ENCODE measurements around the gene AICDA.
"Not testable (repeated sequence)": the region's sequence is repeated elsewhere in the genome, so short reads cannot be mapped to it uniquely, and the experiment has no call there.

The AICDA gene

DNA sequence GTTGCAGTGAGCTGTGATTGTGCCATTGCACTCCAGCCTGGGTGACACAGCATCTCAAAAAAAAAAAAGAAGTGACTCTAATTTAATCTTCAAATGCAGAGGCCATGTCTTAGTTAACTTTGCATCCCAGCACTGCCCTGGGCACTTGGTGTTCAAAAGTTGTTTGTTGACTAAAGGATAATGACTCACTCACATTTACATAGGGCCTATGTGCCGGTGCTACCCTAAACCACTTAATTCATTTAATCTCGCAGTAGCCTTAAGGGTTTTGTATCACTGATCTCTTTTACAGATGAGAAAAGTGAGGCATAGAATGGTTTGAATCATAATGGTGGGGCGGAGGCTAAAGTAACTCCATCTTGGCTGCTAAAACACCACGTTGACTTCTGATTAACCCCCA, 26.3 kb upstream of the AICDA start:
- Histone ChIP-seq H3K36me3 (ENCODE audit: control insufficient read depth, insufficient read depth, low read length) (no peaks in the 10 kb centered on the region), H3K4me3 (ENCODE audit: extremely low read depth, insufficient read depth, low read length, poor library complexity, severe bottlenecking) (no peak overlapping the region), H3K9me3 (ENCODE audit: control insufficient read depth, low read length) (no peaks in the 10 kb centered on the region), H3K4me1 (ENCODE audit: control insufficient read depth, insufficient read depth, low read length, poor library complexity, severe bottlenecking) (peaks cover 18% of the 10 kb centered on the region), H3K27ac (ENCODE audit: low read depth, low read length, severe bottlenecking) (no peak overlapping the region)
- WGBS, 2 experiments (ENCODE audit: insufficient coverage in 2 of 2), result 89 to 91% methylated on average over 1 to 3 of the region's 4 CpGs

DNA sequence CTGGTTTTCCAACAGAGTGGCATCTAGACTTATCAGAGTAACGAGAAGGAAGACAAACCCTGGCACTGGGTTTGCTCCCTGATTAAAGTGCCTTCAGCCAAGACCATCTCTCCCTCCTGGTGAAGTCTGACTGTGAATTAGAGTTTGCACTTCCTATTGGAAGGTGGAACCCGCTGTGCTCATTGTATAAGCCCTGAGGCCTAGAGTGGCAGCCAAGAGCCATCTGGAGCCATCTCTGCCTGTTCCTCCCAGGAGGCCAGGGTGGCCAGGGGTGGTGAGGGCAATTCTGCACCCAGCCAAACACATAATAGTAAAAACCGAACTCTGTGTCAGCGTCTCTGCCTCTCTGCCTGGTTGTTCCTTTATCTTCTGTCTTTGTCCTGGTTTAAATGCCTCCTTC, 25.0 kb upstream of the AICDA start:
- no peaks in the 10 kb centered on the region for H3K9me3 ChIP-seq (ENCODE audit: control insufficient read depth, low read length)
- WGBS, 2 experiments (ENCODE audit: insufficient coverage in 2 of 2), result 86 to 93% methylated on average over 3 to 4 of the region's 4 CpGs
- H3K36me3 ChIP-seq (ENCODE audit: control insufficient read depth, insufficient read depth, low read length), result no peaks in the 10 kb centered on the region
- no peak overlapping the region for H3K27ac ChIP-seq (ENCODE audit: low read depth, low read length, severe bottlenecking)
- peaks cover 18% of the 10 kb centered on the region for H3K4me1 ChIP-seq (ENCODE audit: control insufficient read depth, insufficient read depth, low read length, poor library complexity, severe bottlenecking)
- no peak overlapping the region for H3K4me3 ChIP-seq (ENCODE audit: extremely low read depth, insufficient read depth, low read length, poor library complexity, severe bottlenecking)

DNA sequence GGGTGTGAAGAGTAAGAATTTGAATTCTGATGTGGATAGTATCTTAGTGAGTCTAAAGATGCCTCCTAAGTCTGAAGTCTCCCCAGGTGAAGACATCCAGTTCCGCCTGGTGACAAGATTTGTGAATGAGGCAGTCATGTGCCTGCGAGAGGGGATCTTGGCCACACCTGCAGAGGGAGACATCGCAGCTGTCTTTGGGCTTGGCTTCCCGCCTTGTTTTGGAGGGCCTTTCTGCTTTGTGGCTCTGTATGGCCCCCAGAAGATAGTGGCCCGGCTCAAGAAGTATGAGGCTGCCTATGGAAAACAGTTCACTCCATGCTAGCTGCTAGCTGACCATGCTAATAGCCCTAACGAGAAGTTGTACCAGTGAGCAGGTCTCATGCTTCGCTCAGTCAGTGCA, 24.6 kb upstream of the AICDA start:
- no peak overlapping the region for H3K4me3 ChIP-seq (ENCODE audit: extremely low read depth, insufficient read depth, low read length, poor library complexity, severe bottlenecking)
- no peak overlapping the region for H3K27ac ChIP-seq (ENCODE audit: low read depth, low read length, severe bottlenecking)
- peaks cover 18% of the 10 kb centered on the region for H3K4me1 ChIP-seq (ENCODE audit: control insufficient read depth, insufficient read depth, low read length, poor library complexity, severe bottlenecking)
- H3K36me3 ChIP-seq (ENCODE audit: control insufficient read depth, insufficient read depth, low read length), result no peaks in the 10 kb centered on the region
- no peaks in the 10 kb centered on the region for H3K9me3 ChIP-seq (ENCODE audit: control insufficient read depth, low read length)
- 94 to 96% methylated on average over 7 of the region's 7 CpGs for WGBS, 2 experiments (ENCODE audit: insufficient coverage in 2 of 2)

DNA sequence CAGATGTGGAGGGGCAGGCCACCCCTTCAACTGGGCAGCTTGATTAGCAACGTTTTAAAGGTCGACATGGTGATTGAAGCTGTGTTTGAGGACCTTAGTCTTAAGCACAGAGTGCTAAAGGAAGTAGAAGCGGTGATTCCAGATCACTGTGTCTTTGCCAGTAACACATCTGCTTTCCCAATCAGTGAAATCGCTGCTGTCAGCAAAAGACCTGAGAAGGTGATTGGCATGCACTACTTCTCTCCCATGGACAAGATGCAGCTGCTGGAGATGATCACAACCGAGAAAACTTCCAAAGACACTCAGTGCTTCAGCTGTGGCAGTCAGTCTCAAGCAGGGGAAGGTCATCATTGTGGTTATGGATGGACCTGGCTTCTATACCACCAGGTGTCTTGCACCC, 23.9 kb upstream of the AICDA start:
- Histone ChIP-seq H3K4me1 (ENCODE audit: control insufficient read depth, insufficient read depth, low read length, poor library complexity, severe bottlenecking) (peaks cover 18% of the 10 kb centered on the region), H3K27ac (ENCODE audit: low read depth, low read length, severe bottlenecking) (peak overlapping the region; percentile 29), H3K9me3 (ENCODE audit: control insufficient read depth, low read length) (no peaks in the 10 kb centered on the region), H3K4me3 (ENCODE audit: extremely low read depth, insufficient read depth, low read length, poor library complexity, severe bottlenecking) (no peak overlapping the region), H3K36me3 (ENCODE audit: control insufficient read depth, insufficient read depth, low read length) (no peaks in the 10 kb centered on the region)
- WGBS, 2 experiments (ENCODE audit: insufficient coverage in 2 of 2), result 46 to 67% methylated on average over 4 to 5 of the region's 5 CpGs

DNA sequence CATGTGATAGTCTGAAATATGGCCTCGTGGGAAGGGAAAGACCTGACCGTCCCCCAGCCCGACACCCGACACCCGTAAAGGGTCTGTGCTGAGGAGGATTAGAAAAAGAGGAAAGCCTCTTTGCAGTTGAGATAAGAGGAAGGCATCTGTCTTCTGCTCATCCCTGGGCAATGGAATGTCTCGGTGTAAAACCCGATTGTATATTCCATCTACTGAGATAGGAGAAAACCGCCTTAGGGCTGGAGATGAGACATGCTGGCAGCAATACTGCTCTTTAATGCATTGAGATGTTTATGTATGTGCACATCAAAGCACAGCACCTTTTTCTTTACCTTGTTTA, 23.3 kb upstream of the AICDA start:
- H3K4me1 ChIP-seq (ENCODE audit: control insufficient read depth, insufficient read depth, low read length, poor library complexity, severe bottlenecking), result peaks cover 18% of the 10 kb centered on the region
- 20% methylated on average over 1 of the region's 8 CpGs; no CpG with 5 or more reads in 1 of the 2 experiments for WGBS, 2 experiments (ENCODE audit: insufficient coverage in 2 of 2)
- H3K9me3 ChIP-seq (ENCODE audit: control insufficient read depth, low read length); H3K36me3 ChIP-seq (ENCODE audit: control insufficient read depth, insufficient read depth, low read length); H3K4me3 ChIP-seq (ENCODE audit: extremely low read depth, insufficient read depth, low read length, poor library complexity, severe bottlenecking): not testable (repeated sequence)
- peak overlapping the region; percentile 16 for H3K27ac ChIP-seq (ENCODE audit: low read depth, low read length, severe bottlenecking)

DNA sequence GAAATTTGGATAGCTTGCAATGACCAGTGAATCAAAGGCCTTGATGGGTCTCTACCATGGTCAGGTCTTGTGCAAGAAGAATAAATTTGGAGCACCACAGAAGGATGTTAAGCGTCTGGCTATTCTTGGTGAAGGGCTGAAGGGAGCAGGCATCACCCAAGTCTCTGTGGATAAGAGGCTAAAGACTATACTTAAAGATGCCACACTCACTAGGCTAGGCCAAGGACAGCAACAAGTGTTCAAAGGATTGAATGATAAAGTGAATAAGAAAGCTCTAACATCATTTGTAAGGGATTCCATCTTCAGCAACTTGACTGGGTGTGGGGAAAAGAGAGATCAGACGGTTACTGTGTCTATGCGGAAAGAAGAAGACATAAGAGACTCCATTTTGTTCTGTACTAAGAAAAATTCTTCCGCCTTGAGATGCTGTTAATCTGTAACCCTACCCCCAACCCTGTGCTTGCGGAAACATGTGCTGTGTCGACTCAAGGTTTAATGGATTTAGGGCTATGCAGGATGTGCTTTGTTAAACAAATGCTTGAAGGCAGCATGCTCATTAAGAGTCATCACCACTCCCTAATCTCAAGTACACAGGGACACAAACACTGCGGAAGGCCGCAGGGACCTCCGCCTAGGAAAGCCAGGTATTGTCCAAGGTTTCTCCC, 22.8 kb upstream of the AICDA start:
- 67 to 82% methylated on average over 1 of the region's 9 CpGs for WGBS, 2 experiments (ENCODE audit: insufficient coverage in 2 of 2)
- not testable (repeated sequence) for H3K9me3 ChIP-seq (ENCODE audit: control insufficient read depth, low read length); H3K4me3 ChIP-seq (ENCODE audit: extremely low read depth, insufficient read depth, low read length, poor library complexity, severe bottlenecking); H3K36me3 ChIP-seq (ENCODE audit: control insufficient read depth, insufficient read depth, low read length)
- H3K4me1 ChIP-seq (ENCODE audit: control insufficient read depth, insufficient read depth, low read length, poor library complexity, severe bottlenecking), result peaks cover 18% of the 10 kb centered on the region
- H3K27ac ChIP-seq (ENCODE audit: low read depth, low read length, severe bottlenecking), result peak overlapping the region; percentile 16

DNA sequence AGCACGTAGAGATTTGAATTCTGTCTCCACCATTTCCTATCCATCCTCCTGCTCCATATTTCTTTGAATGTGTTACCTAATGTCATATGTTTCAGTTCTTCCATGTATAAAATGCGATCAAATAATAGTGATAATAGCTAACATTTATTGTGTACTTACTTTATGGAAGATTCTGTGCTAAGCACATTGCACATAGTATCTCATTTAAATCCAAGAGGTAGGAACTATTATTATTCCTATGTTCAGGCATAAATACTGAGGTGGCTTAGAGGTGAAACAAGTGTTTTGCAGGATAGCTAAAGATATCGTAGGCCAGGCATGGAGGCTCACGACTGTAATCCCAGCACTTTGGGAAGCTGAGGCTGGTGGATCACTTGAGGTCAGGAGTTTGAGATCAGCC, 17.5 kb upstream of the AICDA start:
- H3K4me1 ChIP-seq (ENCODE audit: control insufficient read depth, insufficient read depth, low read length, poor library complexity, severe bottlenecking), result peaks cover 8% of the 10 kb centered on the region
- H3K9me3 ChIP-seq (ENCODE audit: control insufficient read depth, low read length), result no peaks in the 10 kb centered on the region
- H3K27ac ChIP-seq (ENCODE audit: low read depth, low read length, severe bottlenecking), result no peak overlapping the region
- no peak overlapping the region for H3K4me3 ChIP-seq (ENCODE audit: extremely low read depth, insufficient read depth, low read length, poor library complexity, severe bottlenecking)
- 84 to 93% methylated on average over 2 of the region's 4 CpGs for WGBS, 2 experiments (ENCODE audit: insufficient coverage in 2 of 2)
- H3K36me3 ChIP-seq (ENCODE audit: control insufficient read depth, insufficient read depth, low read length), result no peaks in the 10 kb centered on the region

DNA sequence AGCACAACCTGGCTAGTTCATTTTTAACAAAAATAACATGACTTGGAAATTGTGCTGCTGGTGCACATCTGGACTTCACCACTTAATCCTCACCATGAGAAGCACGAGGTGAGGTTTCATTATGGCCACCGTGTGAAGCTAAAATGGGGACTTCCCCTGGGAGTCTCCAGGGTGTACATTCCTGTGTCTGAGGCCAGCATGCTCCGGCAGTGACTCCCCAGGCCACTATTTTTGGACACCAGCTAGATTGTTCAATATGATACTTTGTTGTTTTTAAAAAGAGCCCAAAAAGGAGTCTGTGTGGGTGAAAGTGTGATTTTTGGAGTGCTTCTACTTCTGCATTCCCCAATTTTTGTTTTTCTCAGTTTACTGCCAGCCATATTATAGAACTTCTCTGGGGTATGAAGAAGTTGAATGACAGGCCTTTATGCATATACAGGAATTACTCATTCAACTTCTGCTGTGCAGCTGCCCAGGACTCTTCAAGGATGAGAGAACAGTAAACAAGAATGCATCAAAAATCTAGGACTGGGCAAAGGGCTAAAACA, 16.9 kb upstream of the AICDA start:
- H3K4me1 ChIP-seq (ENCODE audit: control insufficient read depth, insufficient read depth, low read length, poor library complexity, severe bottlenecking), result peaks cover 7% of the 10 kb centered on the region
- no peak overlapping the region for H3K4me3 ChIP-seq (ENCODE audit: extremely low read depth, insufficient read depth, low read length, poor library complexity, severe bottlenecking)
- H3K9me3 ChIP-seq (ENCODE audit: control insufficient read depth, low read length), result no peaks in the 10 kb centered on the region
- H3K27ac ChIP-seq (ENCODE audit: low read depth, low read length, severe bottlenecking), result no peak overlapping the region
- WGBS, 2 experiments (ENCODE audit: insufficient coverage in 2 of 2), result 73 to 83% methylated on average over 2 to 3 of the region's 3 CpGs
- no peaks in the 10 kb centered on the region for H3K36me3 ChIP-seq (ENCODE audit: control insufficient read depth, insufficient read depth, low read length)

DNA sequence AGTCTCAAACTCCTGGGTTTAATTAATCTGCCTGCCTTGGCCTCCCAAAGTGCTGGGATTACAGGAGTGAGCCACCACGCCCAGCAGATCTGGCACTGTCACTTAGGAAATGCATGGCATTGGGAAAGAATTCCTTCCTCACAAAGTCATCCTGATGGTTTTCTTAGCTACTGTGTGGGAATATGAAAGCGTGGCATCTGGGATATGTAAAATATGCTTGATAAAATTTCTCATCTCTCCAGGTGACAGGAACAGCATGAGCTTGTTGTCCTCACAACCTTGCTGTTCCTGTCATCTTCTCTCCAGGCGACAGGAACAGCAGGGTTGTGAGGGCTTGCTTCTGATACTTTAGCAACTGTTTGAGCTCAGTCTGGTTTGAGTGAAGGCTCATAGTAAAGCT, 16.1 kb upstream of the AICDA start:
- peaks cover 7% of the 10 kb centered on the region for H3K4me1 ChIP-seq (ENCODE audit: control insufficient read depth, insufficient read depth, low read length, poor library complexity, severe bottlenecking)
- H3K4me3 ChIP-seq (ENCODE audit: extremely low read depth, insufficient read depth, low read length, poor library complexity, severe bottlenecking), result no peak overlapping the region
- H3K36me3 ChIP-seq (ENCODE audit: control insufficient read depth, insufficient read depth, low read length), result no peaks in the 10 kb centered on the region
- no peak overlapping the region for H3K27ac ChIP-seq (ENCODE audit: low read depth, low read length, severe bottlenecking)
- WGBS, 2 experiments (ENCODE audit: insufficient coverage in 2 of 2), result 79 to 80% methylated on average over 1 to 2 of the region's 3 CpGs
- H3K9me3 ChIP-seq (ENCODE audit: control insufficient read depth, low read length), result no peaks in the 10 kb centered on the region

DNA sequence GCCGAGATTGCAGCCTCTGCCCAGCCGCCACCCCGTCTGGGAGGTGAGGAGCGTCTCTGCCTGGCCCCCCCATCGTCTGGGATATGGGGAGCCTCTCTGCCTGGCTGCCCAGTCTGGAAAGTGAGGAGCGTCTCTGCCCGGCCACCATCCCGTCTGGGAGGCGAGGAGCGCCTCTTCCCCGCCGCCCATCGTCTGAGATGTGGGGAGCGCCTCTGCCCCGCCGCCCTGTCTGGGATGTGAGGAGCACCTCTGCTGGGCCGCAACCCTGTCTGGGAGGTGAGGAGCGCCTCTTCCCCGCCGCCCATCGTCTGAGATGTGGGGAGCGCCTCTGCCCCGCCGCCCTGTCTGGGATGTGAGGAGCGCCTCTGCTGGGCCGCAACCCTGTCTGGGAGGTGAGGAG, 12.1 kb upstream of the AICDA start:
- H3K36me3 ChIP-seq (ENCODE audit: control insufficient read depth, insufficient read depth, low read length); H3K27ac ChIP-seq (ENCODE audit: low read depth, low read length, severe bottlenecking); H3K4me1 ChIP-seq (ENCODE audit: control insufficient read depth, insufficient read depth, low read length, poor library complexity, severe bottlenecking); H3K9me3 ChIP-seq (ENCODE audit: control insufficient read depth, low read length); H3K4me3 ChIP-seq (ENCODE audit: extremely low read depth, insufficient read depth, low read length, poor library complexity, severe bottlenecking): not testable (repeated sequence)
- 80 to 98% methylated on average over 1 to 13 of the region's 26 CpGs for WGBS, 2 experiments (ENCODE audit: insufficient coverage in 2 of 2)

DNA sequence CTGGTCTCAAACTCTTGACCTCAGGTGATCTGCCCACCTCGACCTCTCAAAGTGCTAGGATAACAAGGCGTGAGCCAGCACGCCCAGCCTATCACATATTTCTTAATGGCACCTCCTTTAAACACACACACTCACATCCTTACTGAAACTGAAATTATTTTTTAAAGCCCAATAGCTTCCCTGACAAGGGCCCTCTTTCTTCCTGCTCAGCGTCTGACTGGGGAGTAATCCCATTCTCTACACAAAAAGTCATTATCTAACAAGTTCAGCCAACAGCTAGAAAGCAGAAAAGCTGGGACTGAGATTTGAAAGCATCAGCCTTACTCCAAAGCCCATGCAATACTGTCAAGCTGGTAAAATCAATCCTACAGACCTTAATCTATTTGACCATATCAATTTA, 10.0 kb upstream of the AICDA start:
- H3K36me3 ChIP-seq (ENCODE audit: control insufficient read depth, insufficient read depth, low read length), result no peaks in the 10 kb centered on the region
- H3K27ac ChIP-seq (ENCODE audit: low read depth, low read length, severe bottlenecking), result no peak overlapping the region
- WGBS, 2 experiments (ENCODE audit: insufficient coverage in 2 of 2), result 83 to 88% methylated on average over 4 of the region's 4 CpGs

More for the DNA sequence above, 10.0 kb upstream of the AICDA start:
- Histone ChIP-seq H3K9me3 (ENCODE audit: control insufficient read depth, low read length) (no peaks in the 10 kb centered on the region), H3K4me1 (ENCODE audit: control insufficient read depth, insufficient read depth, low read length, poor library complexity, severe bottlenecking) (peaks cover 5% of the 10 kb centered on the region), H3K4me3 (ENCODE audit: extremely low read depth, insufficient read depth, low read length, poor library complexity, severe bottlenecking) (no peak overlapping the region)
